HG02763 (cell line): ENCODE measurements around the gene SMARCA2.
A peak's percentile ranks its signal among the peaks of the same experiment; 100 is the strongest.

ENCODE experiments used
- ATAC-seq: cut with Tn5 transposase; IDR thresholded peaks from one replicate; pipeline ENCODE4 v1.9.1; 2021; ENCODE audit warnings: mild to moderate bottlenecking, moderate library complexity; ENCODE audit not compliant: unreplicated experiment

Gene SMARCA2

GRCh38 chr9:2039294-2040180, 24.4 kb downstream of the SMARCA2 start:
- no peak for ATAC-seq

- ATAC-seq = no peak
These were observed 25.7 kb downstream of the SMARCA2 start for GRCh38 chr9:2040828-2041227.

- ATAC-seq = no peak
These were observed 26.6 kb downstream of the SMARCA2 start for GRCh38 chr9:2041736-2042135.

GRCh38 chr9:2043243-2043642, 28.1 kb downstream of the SMARCA2 start:
- ATAC-seq = no peak

GRCh38 chr9:2043881-2044462, 28.8 kb downstream of the SMARCA2 start:
- ATAC-seq = no peak

- ATAC-seq = no peak
These were observed 32.1 kb downstream of the SMARCA2 start for GRCh38 chr9:2047144-2047671.

GRCh38 chr9:2047916-2048315, 32.8 kb downstream of the SMARCA2 start:
- ATAC-seq = no peak

GRCh38 chr9:2050236-2050635, 35.1 kb downstream of the SMARCA2 start:
- no peak for ATAC-seq

GRCh38 chr9:2053883-2054845, 39.0 kb downstream of the SMARCA2 start:
- peak; percentile 97 for ATAC-seq

GRCh38 chr9:2055203-2055658, 40.1 kb downstream of the SMARCA2 start:
- peak; percentile 30 for ATAC-seq

- no peak for ATAC-seq
These were observed 44.3 kb downstream of the SMARCA2 start for GRCh38 chr9:2059274-2059929.

GRCh38 chr9:2060424-2060823, 45.3 kb downstream of the SMARCA2 start:
- ATAC-seq = no peak

- no peak for ATAC-seq
These were observed 50.6 kb downstream of the SMARCA2 start for GRCh38 chr9:2065704-2066103.

GRCh38 chr9:2066312-2067273, 51.4 kb downstream of the SMARCA2 start:
- no peak for ATAC-seq

GRCh38 chr9:2072752-2073405, 57.7 kb downstream of the SMARCA2 start:
- ATAC-seq = no peak

GRCh38 chr9:2082772-2083171, 67.6 kb downstream of the SMARCA2 start:
- no peak for ATAC-seq

- no peak for ATAC-seq
These were observed 68.3 kb downstream of the SMARCA2 start for GRCh38 chr9:2083479-2083878.

- ATAC-seq = no peak
These were observed 70.6 kb downstream of the SMARCA2 start for GRCh38 chr9:2085716-2086115.

- no peak for ATAC-seq
These were observed 71.0 kb downstream of the SMARCA2 start for GRCh38 chr9:2086116-2086515.
